ENCODE measurements around the gene COX6A2. TPM values are rescaled to one million over a fixed set of nuclear protein-coding genes. Genes with fewer than 3 reads are reported as not detected.

COX6A2 gene
- total RNA-seq, 3 donors from 2014 or later = not detected

- H3K4me1 Mint-ChIP-seq (ENCODE audit: low read depth) = peaks cover 16% of the 10 kb centered on the region
- peaks cover 18% of the 10 kb centered on the region for H3K27me3 Mint-ChIP-seq (ENCODE audit: low read depth)
- H3K9me3 Mint-ChIP-seq = no peaks in the 10 kb centered on the region
- no peaks in the 10 kb centered on the region for H3K36me3 Mint-ChIP-seq (ENCODE audit: insufficient read depth)
- DNase-seq (no peak), ATAC-seq (no peak)
- H3K4me3 Mint-ChIP-seq = no peak overlapping the region
Measured at GRCh38 chr16:31413381-31413780, 14.8 kb downstream of the COX6A2 start.

GRCh38 chr16:31412750-31413149 is 15.4 kb downstream of the COX6A2 start:
- peaks cover 13% of the 10 kb centered on the region for H3K27me3 Mint-ChIP-seq (ENCODE audit: low read depth)
- peaks cover 16% of the 10 kb centered on the region for H3K4me1 Mint-ChIP-seq (ENCODE audit: low read depth)
- H3K4me3 Mint-ChIP-seq = no peak overlapping the region
- ATAC-seq (no peak), DNase-seq (no peak)
- H3K36me3 Mint-ChIP-seq (ENCODE audit: insufficient read depth) = no peaks in the 10 kb centered on the region
- no peaks in the 10 kb centered on the region for H3K9me3 Mint-ChIP-seq

DNA sequence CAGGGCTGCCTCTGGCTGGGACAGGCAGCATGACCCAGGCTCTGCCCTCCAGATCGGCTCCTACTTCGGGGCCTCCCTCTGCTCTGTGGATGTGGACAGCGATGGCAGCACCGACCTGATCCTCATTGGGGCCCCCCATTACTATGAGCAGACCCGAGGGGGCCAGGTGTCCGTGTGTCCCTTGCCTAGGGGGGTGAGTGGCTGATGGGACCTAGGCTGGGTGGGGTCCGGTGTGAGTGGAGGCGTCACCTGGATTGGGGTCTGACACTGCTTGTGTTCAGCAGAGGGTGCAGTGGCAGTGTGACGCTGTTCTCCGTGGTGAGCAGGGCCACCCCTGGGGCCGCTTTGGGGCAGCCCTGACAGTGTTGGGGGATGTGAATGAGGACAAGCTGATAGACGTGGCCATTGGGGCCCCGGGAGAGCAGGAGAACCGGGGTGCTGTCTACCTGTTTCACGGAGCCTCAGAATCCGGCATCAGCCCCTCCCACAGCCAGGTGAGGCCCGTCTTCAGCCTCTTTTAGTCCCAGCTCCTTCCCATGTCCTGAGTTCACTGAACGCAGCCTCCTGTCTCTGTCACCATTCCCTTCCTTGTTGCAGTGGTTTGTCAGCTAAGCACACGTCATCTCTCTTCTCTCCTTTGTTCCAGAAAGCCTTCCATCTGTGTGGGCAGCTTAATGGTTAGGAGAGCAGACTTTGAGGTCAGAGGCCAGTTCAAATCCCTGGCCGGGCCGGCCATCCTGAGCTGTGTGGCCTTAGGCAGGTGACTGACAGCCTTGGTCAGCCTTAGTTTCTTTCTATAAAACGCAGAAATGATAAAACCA is 16.9 kb downstream of the COX6A2 start:
- H3K27me3 Mint-ChIP-seq (ENCODE audit: low read depth) = peaks cover 8% of the 10 kb centered on the region
- ATAC-seq = no peak
- no peaks in the 10 kb centered on the region for H3K36me3 Mint-ChIP-seq (ENCODE audit: insufficient read depth)
- H3K4me1 Mint-ChIP-seq (ENCODE audit: low read depth) = peaks cover 14% of the 10 kb centered on the region
- no peaks in the 10 kb centered on the region for H3K9me3 Mint-ChIP-seq
- no peak for DNase-seq
- no peak overlapping the region for H3K4me3 Mint-ChIP-seq

DNA sequence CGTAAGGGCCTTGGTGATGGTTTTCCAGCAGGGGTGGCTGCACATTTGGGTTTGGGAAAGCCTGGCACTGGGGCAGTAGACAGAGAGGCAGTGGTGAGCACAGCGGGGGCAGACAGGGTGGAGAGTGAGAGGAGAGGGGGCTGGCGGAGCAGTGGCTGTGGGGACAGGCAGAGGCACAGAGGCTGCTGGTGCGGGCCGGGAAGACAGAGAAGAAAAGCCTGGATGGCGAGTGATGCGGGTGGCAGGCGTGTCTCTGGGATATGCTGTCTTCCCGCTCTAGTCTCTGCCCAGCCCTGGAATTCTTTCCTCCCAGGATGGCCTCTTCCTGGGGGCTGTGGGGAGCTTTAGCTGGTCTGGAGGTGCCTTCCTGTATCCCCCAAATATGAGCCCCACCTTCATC is 18.1 kb downstream of the COX6A2 start:
- Mint-ChIP-seq H3K4me1 (ENCODE audit: low read depth) (peaks cover 7% of the 10 kb centered on the region), H3K36me3 (ENCODE audit: insufficient read depth) (no peaks in the 10 kb centered on the region), H3K27me3 (ENCODE audit: low read depth) (peaks cover 8% of the 10 kb centered on the region), H3K9me3 (no peaks in the 10 kb centered on the region), H3K4me3 (no peak overlapping the region)
- DNase-seq (no peak), ATAC-seq (no peak)

- no peak for DNase-seq
- Mint-ChIP-seq H3K36me3 (ENCODE audit: insufficient read depth) (no peaks in the 10 kb centered on the region), H3K9me3 (no peaks in the 10 kb centered on the region), H3K27me3 (ENCODE audit: low read depth) (peaks cover 8% of the 10 kb centered on the region), H3K4me1 (ENCODE audit: low read depth) (peaks cover 1% of the 10 kb centered on the region), H3K4me3 (no peak overlapping the region)
- ATAC-seq = no peak
Measured at GRCh38 chr16:31409433-31409832, 18.7 kb downstream of the COX6A2 start.

GRCh38 chr16:31407406-31407805 is 20.8 kb downstream of the COX6A2 start:
- H3K4me3 Mint-ChIP-seq = no peak overlapping the region
- DNase-seq = no peak
- peaks cover 2% of the 10 kb centered on the region for H3K4me1 Mint-ChIP-seq (ENCODE audit: low read depth)
- H3K27me3 Mint-ChIP-seq (ENCODE audit: low read depth) = peaks cover 8% of the 10 kb centered on the region
- H3K36me3 Mint-ChIP-seq (ENCODE audit: insufficient read depth) = no peaks in the 10 kb centered on the region
- H3K9me3 Mint-ChIP-seq = no peaks in the 10 kb centered on the region
- no peak for ATAC-seq

GRCh38 chr16:31404353-31405064 is 23.7 kb downstream of the COX6A2 start:
- Mint-ChIP-seq H3K36me3 (ENCODE audit: insufficient read depth) (no peaks in the 10 kb centered on the region), H3K4me3 (no peak overlapping the region), H3K9me3 (peaks cover 6% of the 10 kb centered on the region), H3K27me3 (ENCODE audit: low read depth) (peaks cover 3% of the 10 kb centered on the region), H3K4me1 (ENCODE audit: low read depth) (peaks cover 9% of the 10 kb centered on the region)
- ATAC-seq (no peak), DNase-seq (no peak)

- DNase-seq = no peak
- Mint-ChIP-seq H3K27me3 (ENCODE audit: low read depth) (peaks cover 3% of the 10 kb centered on the region), H3K4me3 (no peak overlapping the region), H3K4me1 (ENCODE audit: low read depth) (peaks cover 9% of the 10 kb centered on the region), H3K9me3 (peaks cover 9% of the 10 kb centered on the region), H3K36me3 (ENCODE audit: insufficient read depth) (no peaks in the 10 kb centered on the region)
- no peak for ATAC-seq
Measured at GRCh38 chr16:31403590-31404352, 24.4 kb downstream of the COX6A2 start.

DNA sequence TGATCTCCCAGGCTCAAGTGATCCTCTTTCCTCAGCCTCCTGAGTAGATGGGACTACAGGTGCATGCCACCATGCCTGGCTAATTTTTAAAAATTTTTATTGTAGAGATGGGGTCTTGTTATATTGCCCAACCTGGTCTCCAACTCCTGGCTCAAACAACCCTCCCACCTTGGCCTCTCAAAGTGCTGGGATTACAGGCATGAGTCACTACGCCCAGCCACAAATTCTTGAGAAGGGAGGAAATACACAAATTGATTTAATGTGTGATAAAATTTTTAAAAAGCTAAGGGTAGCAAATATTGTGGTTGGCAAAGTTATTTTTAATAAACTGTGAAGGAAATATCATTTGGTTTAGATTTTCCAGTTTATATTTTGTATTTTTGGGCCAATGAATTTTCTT is 25.5 kb downstream of the COX6A2 start:
- Mint-ChIP-seq H3K36me3 (ENCODE audit: insufficient read depth) (no peaks in the 10 kb centered on the region), H3K4me3 (no peak overlapping the region), H3K27me3 (ENCODE audit: low read depth) (no peaks in the 10 kb centered on the region), H3K9me3 (peaks cover 9% of the 10 kb centered on the region), H3K4me1 (ENCODE audit: low read depth) (peaks cover 9% of the 10 kb centered on the region)
- DNase-seq = no peak
- ATAC-seq = no peak

DNA sequence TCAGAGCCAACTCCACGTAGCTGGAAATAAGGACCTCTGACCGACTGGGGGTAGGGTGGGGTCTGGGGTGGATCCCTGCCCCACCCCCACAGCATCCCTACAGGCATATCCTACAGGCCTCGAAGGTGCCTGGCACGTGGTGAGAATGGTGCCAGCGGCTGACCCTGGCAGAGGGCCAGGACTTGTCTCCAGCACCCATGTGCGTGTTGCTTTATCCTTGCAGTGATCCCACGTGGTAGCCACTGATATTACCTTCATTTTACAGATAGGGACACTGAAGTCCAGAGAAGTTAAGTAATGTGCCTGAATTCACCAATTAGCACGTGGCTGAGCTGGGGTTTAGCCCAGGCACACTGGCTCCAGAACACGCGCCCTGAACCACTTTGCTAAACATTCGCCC is 26.7 kb downstream of the COX6A2 start:
- H3K36me3 Mint-ChIP-seq (ENCODE audit: insufficient read depth) = no peaks in the 10 kb centered on the region

GRCh38 chr16:31400191-31400590 is 28.0 kb downstream of the COX6A2 start:
- no peak overlapping the region for H3K4me3 Mint-ChIP-seq

More for the DNA sequence above, 26.7 kb downstream of the COX6A2 start:
- Mint-ChIP-seq H3K27me3 (ENCODE audit: low read depth) (no peaks in the 10 kb centered on the region), H3K4me3 (no peak overlapping the region), H3K4me1 (ENCODE audit: low read depth) (peaks cover 9% of the 10 kb centered on the region), H3K9me3 (peaks cover 9% of the 10 kb centered on the region)
- ATAC-seq (no peak), DNase-seq (no peak)

DNA sequence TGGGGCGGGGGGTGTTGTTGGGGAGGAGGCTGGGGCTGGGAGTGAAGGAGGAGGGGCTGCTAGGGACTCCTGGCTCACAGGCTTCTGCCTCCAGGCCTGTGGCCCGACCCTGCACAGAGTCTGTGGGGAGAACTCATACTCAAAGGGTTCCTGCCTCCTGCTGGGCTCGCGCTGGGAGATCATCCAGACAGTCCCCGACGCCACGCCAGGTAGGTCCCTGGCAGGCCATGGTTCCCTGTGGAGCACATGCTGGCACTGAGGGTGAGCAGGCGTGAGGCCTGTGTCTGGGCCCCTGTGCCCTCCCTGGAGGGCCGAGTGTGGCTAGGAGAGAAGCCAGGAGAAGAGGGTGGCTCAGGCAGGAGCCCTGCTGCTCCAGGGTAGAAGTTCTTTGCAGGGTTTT is 30.5 kb downstream of the COX6A2 start:
- H3K4me1 Mint-ChIP-seq (ENCODE audit: low read depth) = peaks cover 8% of the 10 kb centered on the region
- no peak for DNase-seq
- no peaks in the 10 kb centered on the region for H3K27me3 Mint-ChIP-seq (ENCODE audit: low read depth)
- H3K9me3 Mint-ChIP-seq = peaks cover 9% of the 10 kb centered on the region
- H3K4me3 Mint-ChIP-seq = no peak overlapping the region
- ATAC-seq = no peak
- H3K36me3 Mint-ChIP-seq (ENCODE audit: insufficient read depth) = no peaks in the 10 kb centered on the region

More at GRCh38 chr16:31400191-31400590, 28.0 kb downstream of the COX6A2 start:
- DNase-seq = no peak
- H3K27me3 Mint-ChIP-seq (ENCODE audit: low read depth) = no peaks in the 10 kb centered on the region
- H3K9me3 Mint-ChIP-seq = peaks cover 9% of the 10 kb centered on the region
- peaks cover 9% of the 10 kb centered on the region for H3K4me1 Mint-ChIP-seq (ENCODE audit: low read depth)
- H3K36me3 Mint-ChIP-seq (ENCODE audit: insufficient read depth) = no peaks in the 10 kb centered on the region
- ATAC-seq = no peak

DNA sequence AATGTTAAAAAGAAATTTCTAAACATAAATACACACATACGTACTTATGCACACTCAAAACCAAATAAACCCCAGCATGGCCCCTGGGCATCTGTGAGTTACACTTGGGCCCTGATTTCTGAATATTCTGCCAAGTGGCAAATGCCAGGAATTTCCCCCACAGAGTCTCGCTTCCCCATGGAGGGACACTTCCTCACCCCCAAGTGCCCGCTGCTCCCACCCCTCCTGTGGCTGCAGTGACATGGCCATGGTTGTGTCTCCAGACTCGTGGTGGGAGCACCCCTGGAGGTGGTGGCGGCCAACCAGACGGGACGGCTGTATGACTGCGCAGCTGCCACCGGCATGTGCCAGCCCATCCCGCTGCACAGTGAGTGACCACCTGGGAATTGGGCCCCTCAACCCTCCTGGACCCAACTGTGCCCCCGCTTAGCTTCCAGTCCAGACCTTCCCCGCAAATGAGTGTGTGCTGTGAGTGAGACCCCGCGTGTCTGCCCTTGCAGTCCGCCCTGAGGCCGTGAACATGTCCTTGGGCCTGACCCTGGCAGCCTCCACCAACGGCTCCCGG is 31.0 kb downstream of the COX6A2 start:
- H3K27me3 Mint-ChIP-seq (ENCODE audit: low read depth) = no peaks in the 10 kb centered on the region
- DNase-seq = no peak
- no peaks in the 10 kb centered on the region for H3K36me3 Mint-ChIP-seq (ENCODE audit: insufficient read depth)
- no peak overlapping the region for H3K4me3 Mint-ChIP-seq
- ATAC-seq = no peak
- H3K4me1 Mint-ChIP-seq (ENCODE audit: low read depth) = peaks cover 7% of the 10 kb centered on the region
- H3K9me3 Mint-ChIP-seq = peaks cover 9% of the 10 kb centered on the region

DNA sequence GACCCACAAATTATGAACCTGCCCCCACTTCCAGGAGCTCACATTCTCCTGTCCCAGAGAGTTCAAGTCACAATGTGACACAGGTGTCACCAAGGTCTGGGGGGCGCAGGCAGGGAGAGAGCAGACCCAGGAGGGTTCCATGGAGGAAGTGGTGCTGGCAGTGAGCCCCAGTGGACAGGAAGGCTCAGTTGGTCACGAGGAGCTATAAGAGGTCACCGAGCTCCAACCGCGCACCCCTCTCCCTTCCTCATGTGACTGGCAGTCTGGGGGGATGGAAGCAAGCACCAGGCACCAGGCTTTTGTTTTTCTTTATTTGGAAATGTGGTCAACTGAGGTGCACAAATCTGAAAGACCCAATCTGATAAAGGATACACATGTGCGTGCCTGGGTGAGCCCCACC is 32.5 kb downstream of the COX6A2 start:
- no peak overlapping the region for H3K4me3 Mint-ChIP-seq
- peaks cover 7% of the 10 kb centered on the region for H3K4me1 Mint-ChIP-seq (ENCODE audit: low read depth)
- DNase-seq (no peak), ATAC-seq (no peak)
- H3K27me3 Mint-ChIP-seq (ENCODE audit: low read depth) = peaks cover 3% of the 10 kb centered on the region
- no peaks in the 10 kb centered on the region for H3K36me3 Mint-ChIP-seq (ENCODE audit: insufficient read depth)
- H3K9me3 Mint-ChIP-seq = peaks cover 9% of the 10 kb centered on the region

Data from activated T-cell treated with anti-CD3 and anti-CD28 coated beads, Interleukin-2, amount 50 U/mL, for 4 hours (primary cell).